GM21526 (cell line): Measurements from ENCODE around the gene STARD13.

Source experiments
- ATAC-seq: cut with Tn5 transposase; IDR thresholded peaks from one replicate; pipeline ENCODE4 v1.9.1; 2021; ENCODE audit warnings: moderate library complexity; ENCODE audit not compliant: unreplicated experiment, low FRiP score

The STARD13 gene

GRCh38 chr13:33206425-33206824 lies 79.1 kb downstream of the STARD13 start:
- ATAC-seq: no peak

GRCh38 chr13:33205804-33206221 lies 79.7 kb downstream of the STARD13 start:
- ATAC-seq: no peak

GRCh38 chr13:33205224-33205623 lies 80.3 kb downstream of the STARD13 start:
- no peak for ATAC-seq

- ATAC-seq: no peak
Observed at GRCh38 chr13:33204130-33204927, 81.2 kb downstream of the STARD13 start.

GRCh38 chr13:33202644-33203169 lies 82.8 kb downstream of the STARD13 start:
- ATAC-seq: no peak

- ATAC-seq: no peak
Observed at GRCh38 chr13:33201659-33202058, 83.9 kb downstream of the STARD13 start.

- ATAC-seq: no peak
Observed at GRCh38 chr13:33199289-33199850, 86.2 kb downstream of the STARD13 start.

GRCh38 chr13:33197541-33197971 lies 88.0 kb downstream of the STARD13 start:
- no peak for ATAC-seq

- ATAC-seq: no peak
Observed at GRCh38 chr13:33196767-33197166, 88.8 kb downstream of the STARD13 start.

- no peak for ATAC-seq
Observed at GRCh38 chr13:33195693-33196464, 89.7 kb downstream of the STARD13 start.

GRCh38 chr13:33194820-33195692 lies 90.5 kb downstream of the STARD13 start:
- peak; percentile 83 for ATAC-seq

- ATAC-seq: no peak
Observed at GRCh38 chr13:33193428-33193974, 92.1 kb downstream of the STARD13 start.

GRCh38 chr13:33191425-33192210 lies 93.9 kb downstream of the STARD13 start:
- ATAC-seq: no peak

- ATAC-seq: no peak
Observed at GRCh38 chr13:33189470-33189869, 96.1 kb downstream of the STARD13 start.

GRCh38 chr13:33188093-33188882 lies 97.3 kb downstream of the STARD13 start:
- ATAC-seq: peak; percentile 53

- ATAC-seq: no peak
Observed at GRCh38 chr13:33186861-33187291, 98.7 kb downstream of the STARD13 start.

GRCh38 chr13:33185853-33186252 lies 99.7 kb downstream of the STARD13 start:
- no peak for ATAC-seq

- ATAC-seq: no peak
Observed at GRCh38 chr13:33184530-33184929, 101.0 kb downstream of the STARD13 start.
